Measurements from ENCODE around the gene MAGI2. TPM values are rescaled to one million over a fixed set of nuclear protein-coding genes. Genes with fewer than 3 reads are reported as not detected.

The MAGI2 gene
- total RNA-seq, 1 donor from 2014 or later: 11.4 TPM

GRCh38 chr7:79407351-79407750 lies 46.1 kb downstream of the MAGI2 start:
- H3K27ac Mint-ChIP-seq: no peak overlapping the region
- no peaks in the 10 kb centered on the region for H3K27me3 Mint-ChIP-seq
- no peaks in the 10 kb centered on the region for H3K9me3 Mint-ChIP-seq (ENCODE audit: low read depth)
- H3K4me1 Mint-ChIP-seq (ENCODE audit: low read depth): no peaks in the 10 kb centered on the region
- no peak for DNase-seq (ENCODE audit: low spot score, unreplicated experiment)
- no peak overlapping the region for H3K4me3 Mint-ChIP-seq (ENCODE audit: low read depth)
- H3K36me3 Mint-ChIP-seq (ENCODE audit: insufficient read depth): no peaks in the 10 kb centered on the region
- no peak for TF ChIP-seq CTCF (IDR thresholded peaks at IDR 0.05; ENCODE audit: unreplicated experiment)

- no peaks in the 10 kb centered on the region for H3K4me1 Mint-ChIP-seq (ENCODE audit: low read depth)
- no peak overlapping the region for H3K27ac Mint-ChIP-seq
- DNase-seq (ENCODE audit: low spot score, unreplicated experiment): no peak
- H3K4me3 Mint-ChIP-seq (ENCODE audit: low read depth): no peak overlapping the region
- no peaks in the 10 kb centered on the region for H3K27me3 Mint-ChIP-seq
- no peak for TF ChIP-seq CTCF (IDR thresholded peaks at IDR 0.05; ENCODE audit: unreplicated experiment)
- no peaks in the 10 kb centered on the region for H3K9me3 Mint-ChIP-seq (ENCODE audit: low read depth)
- no peaks in the 10 kb centered on the region for H3K36me3 Mint-ChIP-seq (ENCODE audit: insufficient read depth)
These were observed 47.1 kb downstream of the MAGI2 start for GRCh38 chr7:79406371-79406770.

- no peak for DNase-seq (ENCODE audit: low spot score, unreplicated experiment)
- Mint-ChIP-seq H3K36me3 (ENCODE audit: insufficient read depth) (no peaks in the 10 kb centered on the region), H3K4me1 (ENCODE audit: low read depth) (no peaks in the 10 kb centered on the region), H3K4me3 (ENCODE audit: low read depth) (no peak overlapping the region), H3K27ac (no peak overlapping the region), H3K9me3 (ENCODE audit: low read depth) (no peaks in the 10 kb centered on the region), H3K27me3 (no peaks in the 10 kb centered on the region)
- no peak for TF ChIP-seq CTCF (IDR thresholded peaks at IDR 0.05; ENCODE audit: unreplicated experiment)
These were observed 48.1 kb downstream of the MAGI2 start for GRCh38 chr7:79405368-79405767.

- H3K27me3 Mint-ChIP-seq: no peaks in the 10 kb centered on the region
- no peak for TF ChIP-seq CTCF (IDR thresholded peaks at IDR 0.05; ENCODE audit: unreplicated experiment)
- no peaks in the 10 kb centered on the region for H3K9me3 Mint-ChIP-seq (ENCODE audit: low read depth)
- DNase-seq (ENCODE audit: low spot score, unreplicated experiment): no peak
- H3K4me3 Mint-ChIP-seq (ENCODE audit: low read depth): no peak overlapping the region
- no peak overlapping the region for H3K27ac Mint-ChIP-seq
- H3K4me1 Mint-ChIP-seq (ENCODE audit: low read depth): no peaks in the 10 kb centered on the region
- no peaks in the 10 kb centered on the region for H3K36me3 Mint-ChIP-seq (ENCODE audit: insufficient read depth)
These were observed 49.6 kb downstream of the MAGI2 start for GRCh38 chr7:79403879-79404278.

- Mint-ChIP-seq H3K9me3 (ENCODE audit: low read depth) (no peaks in the 10 kb centered on the region), H3K36me3 (ENCODE audit: insufficient read depth) (no peaks in the 10 kb centered on the region), H3K27me3 (no peaks in the 10 kb centered on the region), H3K27ac (no peak overlapping the region), H3K4me3 (ENCODE audit: low read depth) (no peak overlapping the region), H3K4me1 (ENCODE audit: low read depth) (no peaks in the 10 kb centered on the region)
- no peak for TF ChIP-seq CTCF (IDR thresholded peaks at IDR 0.05; ENCODE audit: unreplicated experiment)
- DNase-seq (ENCODE audit: low spot score, unreplicated experiment): no peak
These were observed 50.0 kb downstream of the MAGI2 start for GRCh38 chr7:79403451-79403850.
